ENCODE results near the gene PPP2R5E. TPM values are rescaled to one million over a fixed set of nuclear protein-coding genes. Genes with fewer than 3 reads are reported as not detected.

The PPP2R5E gene
- total RNA-seq, 1 experiment from 2014 or later = 45.0 TPM

DNA sequence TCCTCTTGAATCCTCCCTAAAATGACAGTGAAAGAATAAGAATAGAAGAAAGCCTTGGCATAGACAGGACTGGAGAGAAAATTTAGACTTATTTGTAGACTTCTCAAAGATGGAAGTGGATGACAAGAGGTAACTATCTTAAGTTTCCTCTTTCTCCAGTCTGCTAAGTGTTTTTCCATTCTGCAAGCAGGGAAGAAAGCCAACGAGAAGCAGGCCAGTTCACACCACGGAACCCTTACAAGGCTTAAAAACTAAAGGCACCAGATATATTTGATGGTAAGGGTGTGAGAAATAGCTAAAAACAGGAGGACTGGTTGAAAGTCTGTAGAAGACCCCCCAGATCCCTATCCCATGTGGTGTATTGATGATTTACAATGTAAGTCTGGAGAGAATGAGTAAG is 141.5 kb downstream of the PPP2R5E start:
- Histone ChIP-seq H3K9me3 (ENCODE audit: control insufficient read depth in 1 of 2, insufficient read depth in 1 of 2, low read depth in 1 of 2, low read length in 2 of 2) (no peaks in the 10 kb centered on the region), H3K27me3 (ENCODE audit: insufficient read depth, low read length) (no peaks in the 10 kb centered on the region), H3K4me3 (replicated peaks in 1 of 2; ENCODE audit: low read depth in 1 of 2, low read length in 2 of 2) (no peak overlapping the region), H4K20me1 (ENCODE audit: insufficient read depth) (no peaks in the 10 kb centered on the region), H2AFZ (ENCODE audit: low read depth, low read length, poor library complexity, severe bottlenecking) (no peak overlapping the region), H3K4me1 (ENCODE audit: control insufficient read depth in 1 of 2, insufficient read depth in 2 of 2, low read length in 2 of 2) (peaks cover 11 to 19% of the 10 kb centered on the region in 2 experiments), H3K36me3 (ENCODE audit: control insufficient read depth in 1 of 2, insufficient read depth in 2 of 2, low read length in 2 of 2) (no peaks in the 10 kb centered on the region), H3K9ac (ENCODE audit: low read length) (no peak overlapping the region), H3K27ac (ENCODE audit: low read depth, low read length) (no peak overlapping the region), H3K4me2 (ENCODE audit: low read length) (no peak overlapping the region), H3K9me2 (ENCODE audit: insufficient read depth) (no peaks in the 10 kb centered on the region), H3K79me2 (ENCODE audit: insufficient read depth, low read length) (0 out of 2 replicates have a peak, but pooled peaks cover 8% of the 10 kb centered on the region)
- no TSS peak for BruUV-seq (replicated peaks)
- ChIA-PET POLR2A (no interaction called here), CTCF (no interaction called here), RAD21 (ENCODE audit: low non-redundant PET in 1 of 2, low total read pairs in 2 of 2, uncharacterized antibody in 2 of 2, unreplicated experiment in 2 of 2) (no interaction called here)
- intact Hi-C loops (cut with micrococcal nuclease) = no loop called here
- TF ChIP-seq, protein P1, sequence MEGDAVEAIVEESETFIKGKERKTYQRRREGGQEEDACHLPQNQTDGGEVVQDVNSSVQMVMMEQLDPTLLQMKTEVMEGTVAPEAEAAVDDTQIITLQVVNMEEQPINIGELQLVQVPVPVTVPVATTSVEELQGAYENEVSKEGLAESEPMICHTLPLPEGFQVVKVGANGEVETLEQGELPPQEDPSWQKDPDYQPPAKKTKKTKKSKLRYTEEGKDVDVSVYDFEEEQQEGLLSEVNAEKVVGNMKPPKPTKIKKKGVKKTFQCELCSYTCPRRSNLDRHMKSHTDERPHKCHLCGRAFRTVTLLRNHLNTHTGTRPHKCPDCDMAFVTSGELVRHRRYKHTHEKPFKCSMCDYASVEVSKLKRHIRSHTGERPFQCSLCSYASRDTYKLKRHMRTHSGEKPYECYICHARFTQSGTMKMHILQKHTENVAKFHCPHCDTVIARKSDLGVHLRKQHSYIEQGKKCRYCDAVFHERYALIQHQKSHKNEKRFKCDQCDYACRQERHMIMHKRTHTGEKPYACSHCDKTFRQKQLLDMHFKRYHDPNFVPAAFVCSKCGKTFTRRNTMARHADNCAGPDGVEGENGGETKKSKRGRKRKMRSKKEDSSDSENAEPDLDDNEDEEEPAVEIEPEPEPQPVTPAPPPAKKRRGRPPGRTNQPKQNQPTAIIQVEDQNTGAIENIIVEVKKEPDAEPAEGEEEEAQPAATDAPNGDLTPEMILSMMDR (IDR thresholded peaks at IDR 0.05 in 2 of 3, conservative IDR thresholded peaks at IDR 0.05 in 1 of 3; ENCODE audit: borderline replicate concordance in 1 of 3, insufficient read depth in 1 of 3, low read depth in 2 of 3, low read length in 2 of 3) = no peak
- TF ChIP-seq, protein P2, sequence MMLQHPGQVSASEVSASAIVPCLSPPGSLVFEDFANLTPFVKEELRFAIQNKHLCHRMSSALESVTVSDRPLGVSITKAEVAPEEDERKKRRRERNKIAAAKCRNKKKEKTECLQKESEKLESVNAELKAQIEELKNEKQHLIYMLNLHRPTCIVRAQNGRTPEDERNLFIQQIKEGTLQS (IDR thresholded peaks at IDR 0.05) = no peak
- TF ChIP-seq SP1 (IDR thresholded peaks at IDR 0.05; ENCODE audit: low read depth) = no peak
- ATAC-seq (no peak), DNase-seq (ENCODE audit: low read depth, low spot score) (no peak)

DNA sequence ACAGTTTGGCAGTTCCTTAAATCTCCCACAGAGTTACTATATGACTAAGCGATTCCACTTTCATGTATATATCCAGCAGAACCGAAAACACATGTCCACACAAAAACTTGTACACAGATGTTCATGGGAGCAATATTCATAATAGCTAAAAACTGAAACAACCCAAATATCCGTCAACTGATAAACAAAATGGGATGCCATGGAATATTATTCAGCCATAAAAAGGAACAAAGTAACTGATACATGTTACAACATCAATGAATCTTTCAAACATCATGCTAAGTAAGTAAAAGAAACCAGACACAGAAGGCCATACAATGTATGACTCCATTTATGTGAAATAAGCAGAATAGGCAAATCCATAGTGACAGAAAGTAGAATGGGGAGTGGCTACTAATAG is 144.2 kb downstream of the PPP2R5E start:
- Histone ChIP-seq H3K9me3 (ENCODE audit: control insufficient read depth in 1 of 2, insufficient read depth in 1 of 2, low read depth in 1 of 2, low read length in 2 of 2) (no peaks in the 10 kb centered on the region), H4K20me1 (ENCODE audit: insufficient read depth) (no peaks in the 10 kb centered on the region), H3K36me3 (ENCODE audit: control insufficient read depth in 1 of 2, insufficient read depth in 2 of 2, low read length in 2 of 2) (no peaks in the 10 kb centered on the region), H2AFZ (ENCODE audit: low read depth, low read length, poor library complexity, severe bottlenecking) (no peak overlapping the region), H3K4me1 (ENCODE audit: control insufficient read depth in 1 of 2, insufficient read depth in 2 of 2, low read length in 2 of 2) (peaks cover 14 to 24% of the 10 kb centered on the region in 2 experiments), H3K4me3 (replicated peaks in 1 of 2; ENCODE audit: low read depth in 1 of 2, low read length in 2 of 2) (no peak overlapping the region), H3K9ac (ENCODE audit: low read length) (no peak overlapping the region), H3K27ac (ENCODE audit: low read depth, low read length) (no peak overlapping the region), H3K79me2 (ENCODE audit: insufficient read depth, low read length) (0 out of 2 replicates have a peak, but pooled peaks cover 8% of the 10 kb centered on the region), H3K27me3 (ENCODE audit: insufficient read depth, low read length) (no peaks in the 10 kb centered on the region), H3K9me2 (ENCODE audit: insufficient read depth) (no peaks in the 10 kb centered on the region), H3K4me2 (ENCODE audit: low read length) (no peak overlapping the region)
- ChIA-PET POLR2A (no interaction called here), CTCF (no interaction called here), RAD21 (ENCODE audit: low non-redundant PET in 1 of 2, low total read pairs in 2 of 2, uncharacterized antibody in 2 of 2, unreplicated experiment in 2 of 2) (no interaction called here)
- intact Hi-C loops (cut with micrococcal nuclease) = no loop called here
- no TSS peak for BruUV-seq (replicated peaks)
- DNase-seq (ENCODE audit: low read depth, low spot score) (no peak), ATAC-seq (no peak)
- TF ChIP-seq SRF (IDR thresholded peaks at IDR 0.05; ENCODE audit: low read depth) = no peak
- no peak for TF ChIP-seq ELF1 (IDR thresholded peaks at IDR 0.05; ENCODE audit: borderline replicate concordance, low read depth)
- no peak for TF ChIP-seq TCF7L2 (IDR thresholded peaks at IDR 0.05; ENCODE audit: borderline replicate concordance, extremely low read depth, insufficient read depth, insufficient read length)
- TF ChIP-seq POLR2A (IDR thresholded peaks at IDR 0.05; ENCODE audit: borderline replicate concordance, extremely low read depth, insufficient read depth, insufficient read length) = no peak
- TF ChIP-seq, protein P2 (IDR thresholded peaks at IDR 0.05) = no peak
- no peak for TF ChIP-seq CEBPB (IDR thresholded peaks at IDR 0.05; ENCODE audit: low read depth)
- TF ChIP-seq ZNF274 (IDR thresholded peaks at IDR 0.05; ENCODE audit: low read depth, low read length) = no peak
- TF ChIP-seq RAD21 (IDR thresholded peaks at IDR 0.05; ENCODE audit: low read depth) = no peak
- TF ChIP-seq YY1 (IDR thresholded peaks at IDR 0.05; ENCODE audit: extremely low read depth, insufficient replicate concordance, low read depth, low read length) = no peak
- TF ChIP-seq, protein P1 (IDR thresholded peaks at IDR 0.05 in 2 of 3, conservative IDR thresholded peaks at IDR 0.05 in 1 of 3; ENCODE audit: borderline replicate concordance in 1 of 3, insufficient read depth in 1 of 3, low read depth in 2 of 3, low read length in 2 of 3) = no peak
- TF ChIP-seq, protein P3, sequence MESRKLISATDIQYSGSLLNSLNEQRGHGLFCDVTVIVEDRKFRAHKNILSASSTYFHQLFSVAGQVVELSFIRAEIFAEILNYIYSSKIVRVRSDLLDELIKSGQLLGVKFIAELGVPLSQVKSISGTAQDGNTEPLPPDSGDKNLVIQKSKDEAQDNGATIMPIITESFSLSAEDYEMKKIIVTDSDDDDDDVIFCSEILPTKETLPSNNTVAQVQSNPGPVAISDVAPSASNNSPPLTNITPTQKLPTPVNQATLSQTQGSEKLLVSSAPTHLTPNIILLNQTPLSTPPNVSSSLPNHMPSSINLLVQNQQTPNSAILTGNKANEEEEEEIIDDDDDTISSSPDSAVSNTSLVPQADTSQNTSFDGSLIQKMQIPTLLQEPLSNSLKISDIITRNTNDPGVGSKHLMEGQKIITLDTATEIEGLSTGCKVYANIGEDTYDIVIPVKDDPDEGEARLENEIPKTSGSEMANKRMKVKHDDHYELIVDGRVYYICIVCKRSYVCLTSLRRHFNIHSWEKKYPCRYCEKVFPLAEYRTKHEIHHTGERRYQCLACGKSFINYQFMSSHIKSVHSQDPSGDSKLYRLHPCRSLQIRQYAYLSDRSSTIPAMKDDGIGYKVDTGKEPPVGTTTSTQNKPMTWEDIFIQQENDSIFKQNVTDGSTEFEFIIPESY (IDR thresholded peaks at IDR 0.05; ENCODE audit: extremely low read depth, insufficient replicate concordance, low read length) = no peak
- no peak for TF ChIP-seq CBX3 (IDR thresholded peaks at IDR 0.05; ENCODE audit: low read depth)
